ENCODE data around the gene BCL6. TPM values are rescaled to one million over a fixed set of nuclear protein-coding genes. Genes with fewer than 3 reads are reported as not detected.
A peak's percentile ranks its signal among the peaks of the same experiment; 100 is the strongest.

Gene BCL6
- total and polyA plus RNA-seq, 9 of the 15 experiments (the other 6 are each of a cell fraction or from before 2014, with no cell fraction given), result 0.08 to 3.5 (median 1.6) TPM

DNA sequence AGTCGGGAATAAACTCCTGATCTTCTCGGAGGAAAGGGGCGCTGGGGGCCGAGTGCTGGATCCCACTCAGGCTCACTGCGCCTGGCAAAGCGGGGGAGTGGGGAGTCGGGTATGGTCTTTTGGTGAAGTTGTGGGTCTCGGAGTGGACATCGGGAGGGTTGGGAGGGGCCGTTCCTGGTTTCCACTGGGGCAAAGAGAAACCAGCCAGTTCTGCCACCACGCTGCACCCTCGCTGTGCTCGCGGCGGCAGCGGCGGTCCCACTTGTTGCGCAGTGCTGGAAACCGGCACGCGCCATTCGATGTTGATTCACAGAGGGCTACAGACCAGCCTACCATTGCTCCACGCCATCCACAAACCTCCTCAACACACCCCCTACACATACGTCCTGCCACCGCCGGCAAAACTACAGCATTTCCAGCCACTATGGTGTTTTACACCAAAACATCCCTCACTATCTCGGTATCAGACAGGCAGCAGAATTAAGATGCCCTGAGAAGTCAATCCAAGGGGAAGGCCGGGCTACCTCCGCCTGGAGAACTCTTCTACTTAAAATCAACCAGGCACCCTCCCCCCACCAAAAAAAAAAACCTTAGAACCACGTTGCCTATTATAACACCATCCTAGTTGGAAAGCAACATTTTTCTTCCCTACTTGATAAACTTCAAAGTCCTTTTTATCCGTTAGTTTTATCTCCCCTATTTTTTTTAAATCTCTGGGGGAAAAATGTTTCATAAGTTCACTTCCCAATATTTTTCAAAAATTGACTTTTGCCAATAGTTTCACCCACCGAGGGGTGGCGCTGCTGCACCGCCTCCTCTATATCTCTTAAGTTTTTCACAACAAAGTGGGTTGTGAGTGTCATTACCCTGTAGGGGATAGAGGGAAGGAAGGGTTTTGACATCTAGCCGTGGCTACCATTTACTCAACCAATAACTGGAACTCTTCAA is 3.6 kb downstream of the BCL6 start (continued):
- TF ChIP-seq, protein P1, sequence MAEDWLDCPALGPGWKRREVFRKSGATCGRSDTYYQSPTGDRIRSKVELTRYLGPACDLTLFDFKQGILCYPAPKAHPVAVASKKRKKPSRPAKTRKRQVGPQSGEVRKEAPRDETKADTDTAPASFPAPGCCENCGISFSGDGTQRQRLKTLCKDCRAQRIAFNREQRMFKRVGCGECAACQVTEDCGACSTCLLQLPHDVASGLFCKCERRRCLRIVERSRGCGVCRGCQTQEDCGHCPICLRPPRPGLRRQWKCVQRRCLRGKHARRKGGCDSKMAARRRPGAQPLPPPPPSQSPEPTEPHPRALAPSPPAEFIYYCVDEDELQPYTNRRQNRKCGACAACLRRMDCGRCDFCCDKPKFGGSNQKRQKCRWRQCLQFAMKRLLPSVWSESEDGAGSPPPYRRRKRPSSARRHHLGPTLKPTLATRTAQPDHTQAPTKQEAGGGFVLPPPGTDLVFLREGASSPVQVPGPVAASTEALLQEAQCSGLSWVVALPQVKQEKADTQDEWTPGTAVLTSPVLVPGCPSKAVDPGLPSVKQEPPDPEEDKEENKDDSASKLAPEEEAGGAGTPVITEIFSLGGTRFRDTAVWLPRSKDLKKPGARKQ (CRISPR knock-in tag; IDR thresholded peaks at IDR 0.05), result no peak
- TF ChIP-seq ARID1B (IDR thresholded peaks at IDR 0.05) (no peak), SAFB2 (IDR thresholded peaks at IDR 0.05; ENCODE audit: borderline replicate concordance, low read depth, low read length, severe bottlenecking) (no peak), YY1 (IDR thresholded peaks at IDR 0.05; ENCODE audit: borderline replicate concordance in 1 of 3, control insufficient read depth in 1 of 3, extremely low read depth in 1 of 3, insufficient read depth in 3 of 3, insufficient read length in 1 of 3, insufficient replicate concordance in 2 of 3, low read depth in 1 of 3, low read length in 2 of 3) (peak in 1 of 3 experiments; percentile 14), U2AF2 (optimal IDR thresholded peaks at IDR 0.05; ENCODE audit: low read depth, low read length) (no peak), ZNF324 (CRISPR knock-in tag; IDR thresholded peaks at IDR 0.05) (no peak), MAFG (tag; conservative IDR thresholded peaks at IDR 0.05) (no peak), STAT5B (CRISPR knock-in tag; IDR thresholded peaks at IDR 0.05) (no peak), HLTF (IDR thresholded peaks at IDR 0.05) (no peak), RBFOX2 (IDR thresholded peaks at IDR 0.05; ENCODE audit: low read depth, low read length) (peak; percentile 69), YBX1 (IDR thresholded peaks at IDR 0.05) (no peak), MAFK (IDR thresholded peaks at IDR 0.05; ENCODE audit: low read length) (no peak), NFRKB (IDR thresholded peaks at IDR 0.05; ENCODE audit: low read depth) (no peak), TCF3 (CRISPR knock-in tag; IDR thresholded peaks at IDR 0.05) (no peak), KAT7 (CRISPR knock-in tag; IDR thresholded peaks at IDR 0.05; ENCODE audit: borderline replicate concordance) (no peak), POLR2G (IDR thresholded peaks at IDR 0.05; ENCODE audit: low read depth, low read length) (peak; percentile 65), PCBP2 (IDR thresholded peaks at IDR 0.05; ENCODE audit: low read depth, low read length, poor library complexity, severe bottlenecking) (no peak), ZNF274 (IDR thresholded peaks at IDR 0.05; ENCODE audit: borderline replicate concordance, low read depth, low read length) (no peak), PHF20 (IDR thresholded peaks at IDR 0.05; ENCODE audit: partially characterized antibody) (no peak), TAF9B (IDR thresholded peaks at IDR 0.05; ENCODE audit: partially characterized antibody) (no peak), NUFIP1 (IDR thresholded peaks at IDR 0.05; ENCODE audit: partially characterized antibody) (no peak), ZBTB9 (CRISPR knock-in tag; IDR thresholded peaks at IDR 0.05) (no peak), MED1 (CRISPR knock-in tag; IDR thresholded peaks at IDR 0.05; ENCODE audit: borderline replicate concordance) (no peak), THRB (CRISPR knock-in tag; conservative IDR thresholded peaks at IDR 0.05) (no peak), CTBP1 (IDR thresholded peaks at IDR 0.05; ENCODE audit: borderline replicate concordance) (no peak)
